Measurements from ENCODE around the gene UPK3BL2.
"Not testable (repeated sequence)": the region's sequence is repeated elsewhere in the genome, so short reads cannot be mapped to it uniquely, and the experiment has no call there.

The UPK3BL2 gene

GRCh38 chr7:102543596-102543995, at the start of gene UPK3BL2:
UPK3BL2 (minus strand) TSS chr7:102543696; CDS start chr7:102543636, 60 bp downstream.
- not testable (repeated sequence) for DNase-seq

- DNase-seq, result not testable (repeated sequence)
Measured at GRCh38 chr7:102592477-102593019, 49.1 kb upstream of the UPK3BL2 start.

- DNase-seq, result not testable (repeated sequence)
Measured at GRCh38 chr7:102589857-102590256, 46.4 kb upstream of the UPK3BL2 start.

- not testable (repeated sequence) for DNase-seq
Measured at GRCh38 chr7:102583495-102583894, 40.0 kb upstream of the UPK3BL2 start.

- DNase-seq, result not testable (repeated sequence)
Measured at GRCh38 chr7:102581722-102582121, 38.2 kb upstream of the UPK3BL2 start.

GRCh38 chr7:102578486-102578885, 35.0 kb upstream of the UPK3BL2 start:
- not testable (repeated sequence) for DNase-seq

- not testable (repeated sequence) for DNase-seq
Measured at GRCh38 chr7:102577315-102578240, 34.1 kb upstream of the UPK3BL2 start.

GRCh38 chr7:102576363-102576762, 32.9 kb upstream of the UPK3BL2 start:
- not testable (repeated sequence) for DNase-seq

- DNase-seq, result not testable (repeated sequence)
Measured at GRCh38 chr7:102574607-102575006, 31.1 kb upstream of the UPK3BL2 start.

- DNase-seq, result not testable (repeated sequence)
Measured at GRCh38 chr7:102572261-102573239, 29.1 kb upstream of the UPK3BL2 start, which contains the start of gene POLR2J3. POLR2J3 (minus strand) TSS chr7:102572583; CDS start chr7:102572521, 62 bp downstream.

- not testable (repeated sequence) for DNase-seq
Measured at GRCh38 chr7:102568620-102569019, 25.1 kb upstream of the UPK3BL2 start.

GRCh38 chr7:102550808-102551422, 7.4 kb upstream of the UPK3BL2 start, which contains the start of gene SPDYE2:
SPDYE2 (plus strand) TSS chr7:102551226; CDS start chr7:102553256, 2,030 bp downstream.
- not testable (repeated sequence) for DNase-seq

GRCh38 chr7:102546353-102546752, 2.9 kb upstream of the UPK3BL2 start:
- not testable (repeated sequence) for DNase-seq

- DNase-seq, result not testable (repeated sequence)
Measured at GRCh38 chr7:102545288-102545687, 1.8 kb upstream of the UPK3BL2 start.

- DNase-seq, result not testable (repeated sequence)
Measured at GRCh38 chr7:102544372-102544771, 876 bp upstream of the UPK3BL2 start.

GRCh38 chr7:102542771-102543170, 725 bp downstream of the UPK3BL2 start:
- DNase-seq, result not testable (repeated sequence)

GRCh38 chr7:102542083-102542482, 1.4 kb downstream of the UPK3BL2 start:
- DNase-seq, result not testable (repeated sequence)

- not testable (repeated sequence) for DNase-seq
Measured at GRCh38 chr7:102540604-102541003, 2.9 kb downstream of the UPK3BL2 start.

GRCh38 chr7:102535062-102535615, 8.4 kb downstream of the UPK3BL2 start:
- not testable (repeated sequence) for DNase-seq

GRCh38 chr7:102532127-102532526, 11.4 kb downstream of the UPK3BL2 start:
- not testable (repeated sequence) for DNase-seq

- not testable (repeated sequence) for DNase-seq
Measured at GRCh38 chr7:102531583-102531982, 11.9 kb downstream of the UPK3BL2 start.
